GM19025 (cell line): ENCODE results near the gene PDE8B.

Experiments used
- ATAC-seq: cut with Tn5 transposase; IDR thresholded peaks from one replicate; pipeline ENCODE4 v1.9.1; 2021; ENCODE audit warnings: mild to moderate bottlenecking, low read depth, moderate library complexity; ENCODE audit not compliant: unreplicated experiment

The PDE8B gene, protein sequence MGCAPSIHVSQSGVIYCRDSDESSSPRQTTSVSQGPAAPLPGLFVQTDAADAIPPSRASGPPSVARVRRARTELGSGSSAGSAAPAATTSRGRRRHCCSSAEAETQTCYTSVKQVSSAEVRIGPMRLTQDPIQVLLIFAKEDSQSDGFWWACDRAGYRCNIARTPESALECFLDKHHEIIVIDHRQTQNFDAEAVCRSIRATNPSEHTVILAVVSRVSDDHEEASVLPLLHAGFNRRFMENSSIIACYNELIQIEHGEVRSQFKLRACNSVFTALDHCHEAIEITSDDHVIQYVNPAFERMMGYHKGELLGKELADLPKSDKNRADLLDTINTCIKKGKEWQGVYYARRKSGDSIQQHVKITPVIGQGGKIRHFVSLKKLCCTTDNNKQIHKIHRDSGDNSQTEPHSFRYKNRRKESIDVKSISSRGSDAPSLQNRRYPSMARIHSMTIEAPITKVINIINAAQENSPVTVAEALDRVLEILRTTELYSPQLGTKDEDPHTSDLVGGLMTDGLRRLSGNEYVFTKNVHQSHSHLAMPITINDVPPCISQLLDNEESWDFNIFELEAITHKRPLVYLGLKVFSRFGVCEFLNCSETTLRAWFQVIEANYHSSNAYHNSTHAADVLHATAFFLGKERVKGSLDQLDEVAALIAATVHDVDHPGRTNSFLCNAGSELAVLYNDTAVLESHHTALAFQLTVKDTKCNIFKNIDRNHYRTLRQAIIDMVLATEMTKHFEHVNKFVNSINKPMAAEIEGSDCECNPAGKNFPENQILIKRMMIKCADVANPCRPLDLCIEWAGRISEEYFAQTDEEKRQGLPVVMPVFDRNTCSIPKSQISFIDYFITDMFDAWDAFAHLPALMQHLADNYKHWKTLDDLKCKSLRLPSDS

DNA sequence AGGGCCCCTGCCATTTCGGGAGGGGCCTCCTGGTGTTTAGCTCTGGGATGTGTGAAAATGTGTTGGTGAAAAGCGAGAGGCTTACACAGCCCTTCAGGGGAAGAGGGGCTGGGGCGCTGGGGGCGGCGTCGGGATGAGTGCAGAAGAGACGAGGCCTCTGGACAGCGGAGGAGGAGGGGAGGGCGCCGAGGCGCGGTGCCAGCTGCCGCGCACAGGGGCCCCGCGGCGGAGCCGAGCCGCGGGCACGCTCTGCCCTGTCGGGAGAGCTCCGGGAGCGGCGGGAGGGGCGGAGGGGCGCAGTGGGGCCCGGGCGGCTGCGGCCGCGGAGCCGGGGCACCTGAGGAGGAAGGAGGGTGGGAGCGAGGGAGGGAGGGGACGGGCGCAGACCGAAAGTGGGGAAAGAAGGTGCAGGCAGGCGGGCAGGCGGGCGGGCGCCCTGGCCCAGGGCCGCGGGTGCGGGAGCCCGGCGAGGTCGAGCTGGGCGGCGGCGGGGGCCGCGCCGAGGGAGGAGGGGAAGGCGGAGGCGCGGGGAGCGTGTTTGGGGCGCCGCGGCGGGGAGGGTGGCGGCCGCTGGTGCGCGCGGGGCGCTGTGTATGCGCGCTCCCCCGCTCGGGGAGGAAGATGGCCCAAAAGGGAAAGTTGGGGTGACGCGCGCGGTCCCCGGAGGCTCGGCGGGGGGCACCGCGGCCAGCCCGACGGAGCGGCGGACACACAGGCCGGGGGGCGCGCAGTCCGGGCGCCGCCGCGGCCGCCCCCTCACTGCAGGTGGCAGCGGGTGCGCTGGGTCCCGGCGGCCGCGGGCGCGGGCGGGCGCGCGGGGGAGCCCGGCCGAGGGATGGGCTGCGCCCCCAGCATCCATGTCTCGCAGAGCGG, at the start of gene PDE8B:
Gene PDE8B (plus strand): TSS at position 590 of the 873 bp plus-strand sequence. CDS start 246 bp downstream, at position 836.
- ATAC-seq: no peak

DNA sequence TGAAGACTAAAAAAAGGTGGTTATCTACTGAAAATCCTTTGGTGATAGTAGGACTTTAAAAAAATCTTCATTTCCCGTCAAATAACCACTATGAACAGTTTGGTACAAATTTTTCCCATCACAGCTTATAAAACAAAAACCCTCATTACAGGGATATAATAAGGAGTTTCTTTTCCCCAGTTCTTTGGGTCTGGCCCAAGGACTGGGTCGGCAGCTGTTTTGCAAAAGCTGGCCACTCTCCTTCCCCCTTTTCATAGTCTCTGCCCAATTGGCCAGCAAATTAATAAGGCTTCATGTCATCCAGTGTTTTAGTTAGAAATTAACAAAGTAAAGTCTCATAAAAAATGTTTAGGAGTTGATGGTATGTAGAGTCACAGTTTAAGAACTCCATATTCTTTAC, 47.0 kb upstream of the PDE8B start:
- ATAC-seq: no peak

DNA sequence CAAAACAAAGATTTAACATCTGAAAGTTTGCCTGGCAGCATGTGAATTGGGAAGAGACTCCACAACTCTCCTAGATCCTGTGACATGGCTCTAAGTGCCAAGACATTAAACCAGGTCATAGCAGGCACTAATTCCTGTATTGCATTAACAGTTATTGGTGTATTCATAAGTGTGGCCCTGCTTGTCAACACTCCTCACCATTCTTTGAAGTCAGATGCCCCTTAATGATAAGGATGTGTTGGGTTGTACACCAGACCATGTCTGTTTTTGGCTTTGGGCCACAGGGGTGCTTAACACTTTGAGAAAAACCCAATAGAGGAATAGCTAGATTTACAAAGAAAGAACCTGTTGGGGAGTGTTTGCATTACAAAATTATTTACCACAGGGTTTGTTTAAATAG, 43.4 kb upstream of the PDE8B start:
- ATAC-seq: no peak

DNA sequence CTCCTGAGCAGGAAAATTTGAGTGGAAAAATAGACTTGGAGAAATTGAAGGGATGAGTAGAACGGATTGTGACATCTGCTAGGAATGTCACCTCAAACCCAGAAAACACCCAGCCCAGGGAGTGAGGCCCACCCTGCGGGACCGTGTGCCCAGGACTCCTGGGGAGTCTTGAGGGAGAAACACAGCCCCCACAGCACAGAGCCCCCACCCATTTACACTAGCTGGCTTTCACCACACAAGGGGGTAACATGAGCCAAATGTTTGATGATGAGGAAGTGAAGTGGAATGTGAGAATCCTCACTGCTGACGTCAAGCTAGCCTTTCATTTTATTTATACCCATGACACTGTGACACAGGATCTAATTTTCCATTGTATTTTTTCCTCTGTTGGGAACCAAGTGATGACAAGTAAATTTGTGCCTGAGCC, 42.8 kb upstream of the PDE8B start:
- no peak for ATAC-seq

DNA sequence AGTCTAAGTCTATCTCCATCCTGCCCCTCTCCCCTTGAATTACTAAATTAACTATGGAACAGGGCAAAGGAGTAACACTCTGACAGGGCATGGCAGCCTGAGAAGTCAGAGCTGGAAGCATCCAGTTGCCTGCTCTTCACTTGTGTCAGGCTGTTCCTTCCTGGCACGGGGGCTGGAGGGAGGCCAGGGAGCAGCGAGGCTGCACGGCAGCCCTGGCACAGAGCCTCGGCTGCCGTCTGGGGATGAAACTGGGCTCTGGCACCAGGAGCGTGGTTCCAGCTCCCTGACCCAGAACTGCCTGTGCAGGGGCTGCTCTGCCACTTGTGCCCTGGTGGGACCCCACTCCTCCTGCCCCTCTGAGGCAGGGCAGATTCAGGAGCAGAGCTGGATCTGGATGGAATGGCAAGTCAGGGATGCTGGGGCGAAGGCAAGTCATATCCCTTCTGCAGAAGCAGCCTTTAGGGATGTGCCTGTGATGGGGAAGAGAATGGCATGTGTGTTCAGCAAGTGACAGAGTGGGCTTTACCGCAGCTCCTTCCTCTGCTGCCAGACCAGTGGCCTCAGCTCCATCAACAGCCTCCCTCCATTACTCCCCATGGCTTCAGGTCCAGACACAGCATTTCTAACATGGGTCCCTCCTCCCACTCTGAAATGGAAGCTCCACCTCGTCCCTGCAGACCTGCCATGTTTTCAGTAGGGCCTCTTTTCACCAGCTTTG, 42.2 kb upstream of the PDE8B start:
- ATAC-seq: no peak

DNA sequence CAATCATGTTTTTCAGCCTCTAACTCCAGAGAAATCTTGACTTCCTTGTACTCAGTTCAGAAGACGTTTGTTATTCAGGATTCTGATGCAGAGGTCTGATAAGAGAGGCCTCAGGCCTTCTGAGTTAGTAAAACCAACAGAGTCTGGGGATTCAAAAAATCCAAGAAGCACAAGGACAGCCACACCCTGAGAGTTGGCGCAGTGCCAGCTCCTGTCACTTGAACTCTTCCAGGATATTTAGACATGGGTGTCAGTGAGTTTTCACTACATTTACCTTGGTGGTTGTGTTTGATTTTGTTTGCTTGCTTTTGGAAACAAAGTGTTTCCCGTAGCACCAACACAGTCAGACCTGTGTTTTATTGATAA, 41.6 kb upstream of the PDE8B start:
- ATAC-seq: no peak

DNA sequence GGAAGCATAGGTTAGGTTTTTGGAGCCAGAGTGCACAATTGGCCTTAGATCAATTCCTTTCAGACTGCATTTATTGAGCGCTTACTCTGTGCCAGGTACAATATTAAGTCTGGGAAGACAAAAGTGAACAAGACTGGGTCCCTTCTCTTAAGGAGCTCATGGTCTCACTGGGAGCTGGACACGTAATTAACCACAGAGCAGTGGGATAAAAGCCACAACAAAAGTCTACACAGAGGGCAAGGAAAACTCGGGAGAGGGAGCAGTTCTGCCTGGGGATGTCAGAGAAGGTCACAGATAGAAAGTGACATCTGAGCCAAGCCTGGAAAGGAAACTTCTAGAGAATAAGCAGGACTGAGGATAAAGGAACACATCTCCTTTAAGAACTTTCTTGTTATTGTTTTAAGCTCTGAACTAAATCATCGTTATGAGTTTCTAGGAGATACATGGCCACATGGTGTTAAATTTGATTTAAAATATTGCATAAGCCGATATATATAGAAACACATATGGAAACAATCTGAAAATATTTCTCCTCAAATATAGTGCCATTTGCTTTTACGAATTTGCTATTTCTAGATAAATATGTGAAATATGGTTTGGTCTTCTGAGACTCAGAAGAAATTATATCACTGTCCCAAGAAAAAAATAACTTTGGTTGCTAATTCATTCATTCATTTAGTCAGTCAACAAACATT, 40.1 kb upstream of the PDE8B start:
- ATAC-seq: no peak

DNA sequence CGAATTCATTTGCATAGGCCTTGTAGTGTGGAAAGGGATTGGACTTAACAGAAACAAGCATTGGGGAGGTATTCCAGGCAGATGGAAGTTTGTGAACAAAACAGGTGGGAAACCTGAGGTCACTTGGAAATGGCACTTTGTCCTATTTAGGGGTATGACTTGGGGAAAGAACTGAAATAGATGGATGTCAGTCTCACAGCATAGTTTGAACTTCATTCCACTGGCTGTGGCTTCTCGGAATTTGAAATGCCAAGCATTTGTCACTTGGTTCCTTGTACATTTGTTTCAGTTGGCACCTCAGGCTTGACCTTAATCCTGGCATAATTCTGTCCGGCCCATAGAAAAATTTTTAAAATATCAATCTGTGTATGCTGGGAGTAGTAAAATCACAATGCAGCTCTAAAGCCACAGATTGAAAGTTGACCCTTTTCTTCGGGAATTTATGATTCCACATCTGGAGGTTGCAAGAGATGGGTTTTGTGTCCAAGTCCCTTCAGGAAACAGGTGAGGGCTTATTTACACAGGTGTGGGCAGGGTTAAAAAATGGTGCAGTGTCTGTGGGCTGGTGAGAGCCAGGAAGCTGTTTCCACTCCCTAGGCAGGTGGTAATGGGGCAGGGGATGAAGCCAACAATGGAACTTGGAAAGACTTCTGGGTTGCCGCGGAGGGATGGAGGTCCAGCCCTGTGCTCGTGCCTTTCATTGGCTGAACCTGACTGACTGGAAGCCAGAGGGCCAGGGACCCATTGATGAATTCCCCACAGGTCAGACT, 39.2 kb upstream of the PDE8B start:
- no peak for ATAC-seq

DNA sequence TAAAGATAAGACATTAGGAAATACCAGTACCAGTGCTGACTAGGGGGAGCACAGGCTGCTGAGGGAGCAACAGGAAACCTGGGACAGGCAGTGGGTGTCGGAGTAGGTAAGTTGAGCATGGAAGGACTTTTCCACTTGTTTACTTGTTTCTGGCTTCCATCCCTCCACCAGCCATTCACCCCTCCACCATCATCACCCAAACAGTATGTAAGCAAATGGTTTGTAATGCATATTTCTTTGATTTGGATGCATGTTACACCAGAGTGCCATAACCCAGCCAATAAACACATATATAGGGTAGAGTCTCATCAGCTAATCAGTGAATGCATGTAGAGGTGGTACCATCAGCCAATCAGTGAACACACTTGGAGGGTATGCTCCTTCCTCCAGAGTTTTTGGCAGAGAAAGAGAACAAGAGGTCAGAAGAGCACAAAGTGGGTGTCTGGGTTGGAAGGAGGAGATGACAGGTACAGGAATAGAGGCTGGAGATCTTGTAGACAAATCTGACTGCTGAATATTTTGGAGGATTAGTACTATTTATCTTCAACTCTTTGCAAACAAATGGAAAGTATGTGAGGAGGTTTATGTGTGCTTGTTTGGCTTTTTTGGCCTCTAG, 37.7 kb upstream of the PDE8B start:
- no peak for ATAC-seq

DNA sequence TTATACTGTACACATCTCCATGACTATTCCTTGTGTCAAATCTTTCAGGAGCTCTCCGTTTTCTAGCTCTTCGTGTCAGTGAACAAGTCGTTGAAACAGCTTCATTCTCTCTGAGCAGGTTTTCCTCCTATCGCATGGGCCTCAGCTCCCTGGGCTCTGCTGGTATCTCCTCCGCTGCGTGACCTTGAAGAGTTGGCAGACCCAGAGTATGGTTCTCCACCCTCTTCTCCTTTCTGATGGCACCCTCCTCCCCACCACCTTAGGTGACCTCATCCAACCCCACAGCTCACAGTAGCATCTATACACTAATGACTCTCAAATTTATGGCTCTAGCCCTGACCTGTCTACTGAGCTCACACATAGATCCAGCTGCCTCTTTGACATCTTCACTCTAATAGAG, 36.0 kb upstream of the PDE8B start:
- ATAC-seq: no peak

DNA sequence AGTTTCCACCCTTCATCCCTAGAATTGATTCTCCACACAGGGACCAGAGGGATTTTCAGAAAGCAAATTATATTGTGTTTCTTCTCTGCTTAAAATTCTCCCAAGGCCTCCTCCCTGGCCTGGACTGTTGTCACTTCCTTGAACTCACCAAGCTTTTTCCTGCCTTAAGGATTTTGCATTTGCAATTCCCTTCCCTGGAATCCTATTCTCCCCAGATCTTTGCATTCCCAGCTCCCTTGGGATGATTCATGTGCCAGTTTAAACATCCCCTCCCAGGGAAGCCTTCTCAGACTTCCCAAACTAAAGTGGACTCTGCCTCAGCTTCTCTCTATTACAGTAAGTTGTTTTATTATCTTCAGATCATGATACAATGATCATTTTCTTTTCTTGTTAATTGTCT, 35.2 kb upstream of the PDE8B start:
- no peak for ATAC-seq

DNA sequence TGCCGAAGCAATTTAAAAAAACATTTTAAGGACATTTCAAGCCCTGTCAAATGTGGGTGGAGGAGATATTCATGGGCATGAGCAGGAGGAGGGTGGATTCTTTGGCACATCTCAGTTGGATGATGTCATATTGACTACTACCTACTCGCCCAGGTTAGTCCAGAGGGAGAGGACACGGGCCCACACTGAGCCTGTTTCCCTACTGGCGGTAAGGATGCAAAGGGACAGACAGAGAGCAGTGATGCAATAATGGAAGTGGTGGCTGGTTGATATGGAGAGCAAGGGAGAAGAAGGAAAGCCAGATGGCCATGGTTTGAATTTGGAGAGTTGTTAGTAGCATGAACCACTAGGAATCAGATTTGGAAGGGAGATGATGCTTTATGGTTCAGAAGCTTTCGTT, 34.1 kb upstream of the PDE8B start:
- ATAC-seq: no peak

DNA sequence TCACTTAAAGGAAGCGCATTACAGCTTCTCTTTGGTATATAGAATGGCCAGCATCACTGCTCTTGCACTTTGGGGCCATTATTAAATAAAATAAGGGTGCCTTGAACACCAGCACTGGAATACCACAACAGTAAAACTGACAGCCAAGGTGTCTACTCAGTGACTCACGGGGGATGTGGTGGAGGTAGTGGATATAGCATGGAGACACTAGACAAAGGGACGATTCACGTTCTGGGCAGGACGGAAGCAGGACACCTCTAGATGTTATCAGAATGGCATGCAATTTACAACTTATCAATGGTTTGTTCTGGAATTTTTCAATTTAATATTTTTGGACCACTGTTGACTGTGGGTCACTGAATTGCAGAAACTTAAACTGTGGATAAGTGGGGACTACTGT, 32.9 kb upstream of the PDE8B start:
- no peak for ATAC-seq

DNA sequence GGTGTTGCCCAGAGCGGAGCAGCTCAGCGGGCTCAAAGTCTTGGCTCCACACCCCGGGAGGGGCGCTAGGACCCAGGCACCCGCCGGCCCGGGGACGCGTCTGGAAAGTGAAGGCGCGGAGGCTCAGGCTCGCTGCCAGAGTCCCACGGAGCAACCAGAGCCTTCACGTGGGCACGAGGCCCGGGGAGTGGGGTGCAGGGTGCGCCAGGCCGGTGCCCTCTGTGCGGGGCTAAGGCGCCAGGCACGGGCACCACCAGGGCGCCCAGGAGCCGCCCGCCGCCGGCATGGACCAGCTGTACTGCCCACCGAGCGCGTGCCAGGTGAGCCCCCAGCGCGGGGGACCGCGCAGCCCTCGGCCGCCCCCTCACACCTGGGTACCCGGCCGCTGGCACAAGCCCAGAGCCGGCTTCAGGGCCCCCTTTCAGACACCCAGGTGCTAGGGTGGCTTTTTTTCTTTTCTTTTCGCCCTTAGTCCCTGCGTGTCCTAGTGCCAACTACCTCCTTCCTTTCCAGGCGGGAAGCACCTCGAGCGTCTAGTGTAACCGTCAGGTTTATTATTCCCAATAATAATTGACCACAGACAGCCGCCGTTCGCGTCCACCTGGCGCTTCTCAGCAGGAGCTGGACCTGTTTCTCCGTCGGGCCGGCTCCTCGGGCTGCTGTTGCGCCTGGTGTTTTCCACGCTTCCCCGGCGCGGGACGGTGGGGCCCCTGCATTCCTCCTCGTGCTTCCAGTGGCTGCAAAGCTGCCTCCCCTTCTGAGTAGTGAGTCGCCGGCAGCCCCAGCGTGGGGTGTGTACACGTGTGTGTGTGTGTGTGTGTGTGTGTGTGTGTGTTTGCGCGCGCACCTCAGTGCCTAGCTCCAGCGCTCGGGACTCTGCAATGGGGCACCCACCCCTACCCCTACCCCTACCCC, 30.1 kb upstream of the PDE8B start:
- no peak for ATAC-seq

DNA sequence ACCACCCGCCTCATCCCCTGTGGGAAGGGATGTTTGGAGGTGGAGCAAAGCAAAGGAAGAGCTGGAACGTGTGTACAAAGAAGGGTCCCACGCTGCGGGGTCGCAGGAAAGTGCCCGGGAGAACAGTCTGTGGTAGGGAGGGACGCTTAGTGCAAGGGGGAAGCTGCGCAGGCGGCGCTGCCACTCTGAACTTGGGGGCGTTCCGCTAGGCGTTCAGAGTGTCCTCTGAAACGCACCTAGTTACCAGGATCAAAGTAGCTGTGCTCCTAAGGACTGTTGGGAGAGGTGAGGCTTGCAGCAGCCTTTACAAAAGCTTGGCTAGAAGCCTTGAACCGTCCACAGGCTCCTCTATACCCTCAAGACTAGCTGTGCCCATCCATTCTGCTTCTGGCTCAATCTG, 29.3 kb upstream of the PDE8B start:
- ATAC-seq: no peak

DNA sequence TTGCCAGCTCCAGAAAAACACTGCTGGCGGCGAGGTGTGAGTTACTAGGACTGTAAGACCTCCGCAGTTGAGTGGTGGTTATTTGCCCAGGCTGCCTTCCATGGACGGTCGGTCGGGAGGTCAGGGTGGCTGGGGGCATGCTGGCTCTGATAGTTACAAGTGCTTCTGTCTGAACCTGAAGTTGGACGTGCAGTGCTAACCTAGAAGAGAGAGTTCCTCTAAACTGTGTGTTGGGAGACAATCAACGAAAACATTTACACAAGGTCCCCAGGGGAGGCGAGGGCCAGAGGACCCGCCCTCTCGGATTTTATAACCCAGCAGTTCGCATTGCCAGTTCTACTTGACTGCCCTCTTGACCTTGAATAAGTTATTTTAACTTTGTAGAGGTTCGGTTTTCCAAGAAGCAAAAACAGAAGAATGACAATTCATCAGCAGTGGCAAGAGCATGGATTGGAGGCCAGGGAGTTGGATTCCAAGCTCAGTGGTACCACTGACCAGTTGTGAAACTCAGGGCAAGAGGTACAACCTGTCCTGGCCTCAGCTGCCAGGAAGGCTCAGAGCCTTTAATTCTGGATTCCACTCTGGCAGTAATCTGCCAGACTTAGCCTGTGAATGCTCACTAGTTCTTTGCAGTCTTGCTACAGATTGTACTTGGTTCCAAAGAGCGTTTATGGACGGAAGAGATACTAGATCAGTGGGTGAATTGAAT, 28.7 kb upstream of the PDE8B start:
- ATAC-seq: no peak

DNA sequence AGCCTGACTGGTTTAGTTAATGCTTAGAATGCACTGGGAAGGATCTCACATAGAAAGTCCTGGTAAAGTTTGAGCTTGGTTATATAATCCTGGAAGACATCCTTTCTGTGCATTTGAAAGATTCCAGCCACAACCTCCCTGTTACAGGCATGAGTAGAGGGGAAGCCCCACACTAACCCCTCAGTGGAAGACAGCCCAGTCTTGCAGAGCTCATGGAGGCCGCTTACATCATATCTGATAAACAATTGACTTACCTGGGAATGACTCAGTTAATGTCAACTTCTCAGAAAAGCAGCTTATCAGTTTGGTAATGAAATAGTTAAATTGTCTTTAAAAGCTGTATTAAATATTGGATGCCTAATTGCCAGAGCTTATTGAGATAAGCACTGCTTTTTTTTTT, 28.1 kb upstream of the PDE8B start:
- no peak for ATAC-seq
